OCI-LY1 (cell line): ENCODE measurements around the gene KIAA1328.

Experiments
- EZH2 ChIP-seq: fragments of 200-600 bp; sonication (generic), shearing (Covaris generic); IDR thresholded peaks from 2 replicates; pipeline ENCODE4 v1.8.0; 2017; ENCODE audit warnings: borderline replicate concordance, mixed run types, mild to moderate bottlenecking, antibody characterized with exemption, low read length, moderate library complexity, mixed read lengths
- TF ChIP-seq, protein P1 (sequence below): fragments of 200-600 bp; sonication (generic), shearing (Covaris generic); IDR thresholded peaks from 2 replicates; pipeline ENCODE4 v1.5.1; 2017; ENCODE audit warnings: mild to moderate bottlenecking, antibody characterized with exemption, low read length, moderate library complexity, mixed read lengths

DNA sequence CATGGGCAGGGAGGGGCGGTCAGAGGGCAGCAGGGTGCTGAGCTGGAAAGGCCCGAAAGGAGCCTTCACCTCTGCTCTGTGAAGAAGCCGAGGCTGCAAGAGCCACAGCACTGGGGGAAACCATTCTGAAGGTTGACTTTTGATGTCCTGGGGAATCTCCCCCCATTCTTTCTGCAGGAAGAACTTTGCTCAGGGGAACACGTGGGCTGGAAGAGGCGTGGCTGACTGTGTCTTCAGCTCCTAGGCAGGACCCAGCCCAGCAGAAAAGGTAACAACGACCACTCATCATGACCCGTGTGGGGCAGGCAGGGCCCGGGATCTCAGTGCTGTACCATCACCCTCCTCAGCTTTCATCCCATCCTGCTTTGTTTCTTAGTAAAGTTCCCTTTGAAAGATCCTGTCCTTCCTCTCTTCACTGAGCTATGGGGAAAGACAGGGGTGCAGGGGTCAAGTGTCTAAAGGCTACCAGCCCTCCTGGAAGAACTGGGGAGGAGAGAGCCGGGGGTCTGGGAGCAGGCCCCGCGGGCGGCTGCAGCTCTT lies 424.0 kb downstream of the KIAA1328 start:
- TF ChIP-seq, protein P1, sequence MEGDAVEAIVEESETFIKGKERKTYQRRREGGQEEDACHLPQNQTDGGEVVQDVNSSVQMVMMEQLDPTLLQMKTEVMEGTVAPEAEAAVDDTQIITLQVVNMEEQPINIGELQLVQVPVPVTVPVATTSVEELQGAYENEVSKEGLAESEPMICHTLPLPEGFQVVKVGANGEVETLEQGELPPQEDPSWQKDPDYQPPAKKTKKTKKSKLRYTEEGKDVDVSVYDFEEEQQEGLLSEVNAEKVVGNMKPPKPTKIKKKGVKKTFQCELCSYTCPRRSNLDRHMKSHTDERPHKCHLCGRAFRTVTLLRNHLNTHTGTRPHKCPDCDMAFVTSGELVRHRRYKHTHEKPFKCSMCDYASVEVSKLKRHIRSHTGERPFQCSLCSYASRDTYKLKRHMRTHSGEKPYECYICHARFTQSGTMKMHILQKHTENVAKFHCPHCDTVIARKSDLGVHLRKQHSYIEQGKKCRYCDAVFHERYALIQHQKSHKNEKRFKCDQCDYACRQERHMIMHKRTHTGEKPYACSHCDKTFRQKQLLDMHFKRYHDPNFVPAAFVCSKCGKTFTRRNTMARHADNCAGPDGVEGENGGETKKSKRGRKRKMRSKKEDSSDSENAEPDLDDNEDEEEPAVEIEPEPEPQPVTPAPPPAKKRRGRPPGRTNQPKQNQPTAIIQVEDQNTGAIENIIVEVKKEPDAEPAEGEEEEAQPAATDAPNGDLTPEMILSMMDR = no peak
- no peak for TF ChIP-seq EZH2
